B cell (primary cell): ENCODE results near the gene HSPA12B.

Experiments used
- CTCF ChIP-seq: fragments of 200-600 bp; IDR thresholded peaks from one replicate; pipeline ENCODE4 v1.8.0; 2022; ENCODE audit warnings: antibody characterized with exemption, mild to moderate bottlenecking
- EZH2 ChIP-seq: IDR thresholded peaks from 2 replicates; pipeline ENCODE4 v1.6.1; 2012; ENCODE audit warnings: borderline replicate concordance, low read depth, mild to moderate bottlenecking, moderate library complexity, low read length; ENCODE audit not compliant: insufficient read depth, poor library complexity, severe bottlenecking

- TF ChIP-seq CTCF, result no peak
- TF ChIP-seq EZH2, result no peak
Measured at GRCh38 chr20:3777381-3777715, 44.9 kb downstream of the HSPA12B start.
